SK-N-SH (cell line): ENCODE measurements around the gene MTUS2. TPM values are rescaled to one million over a fixed set of nuclear protein-coding genes. Genes with fewer than 3 reads are reported as not detected.

Experiments used
- CTCF ChIA-PET: fragments of 300-600, 350-600 bp; formaldehyde crosslinking; extraction: SDS; loops from one replicate; lab custom pipeline; 2021; lab: Yijun Ruan, JAX
- POLR2A ChIA-PET: fragments of 350-600 bp; sonication (Branson Sonifier 250); formaldehyde crosslinking; extraction: SDS; loops from one replicate; lab custom pipeline; 2020; ENCODE audit warnings: antibody characterized with exemption, inconsistent platforms; lab: Yijun Ruan, JAX
- DNase-seq: peaks from one replicate; pipeline ENCODE4 v3.0.0; 2012
- H2AFZ ChIP-seq: fragments of 200-600 bp; sonication (generic); 2 replicates; pipeline ENCODE4 v1.8.1; 2016; ENCODE audit warnings: antibody characterized with exemption, mild to moderate bottlenecking, low read depth
- H3F3A ChIP-seq: fragments of 200-600 bp; sonication (generic); replicated peaks from 2 replicates; pipeline ENCODE3; 2016; ENCODE audit warnings: antibody characterized with exemption, mild to moderate bottlenecking; ENCODE audit not compliant: insufficient read depth
- H3K27ac ChIP-seq, 2 experiments: fragments of 200-500 bp in 1 of 2; fragments of 200-600 bp in 1 of 2; sonication (Bioruptor generic) in 1 of 2; sonication (generic), shearing (Covaris generic) in 1 of 2; 2 replicates each; pipeline versions ENCODE4 v1.5.1 to v1.6.1; 2014 to 2016; ENCODE audit warnings: low read depth in 2 of 2, inconsistent platforms in 1 of 2, low read length in 1 of 2, mild to moderate bottlenecking in 1 of 2, mixed read lengths in 1 of 2
- H3K27me3 ChIP-seq: fragments of 200-600 bp; sonication (generic), shearing (Covaris generic); 2 replicates; pipeline ENCODE4 v1.6.1; 2016; ENCODE audit warnings: mixed run types; ENCODE audit not compliant: insufficient read depth
- H3K36me3 ChIP-seq, 2 experiments: fragments of 200-500 bp in 1 of 2; fragments of 200-600 bp in 1 of 2; sonication (Bioruptor generic) in 1 of 2; sonication (generic) in 1 of 2; replicated peaks in 1 of 2; 2 replicates each; pipeline versions ENCODE3 to v1.5.1; 2014 to 2016; ENCODE audit warnings: low read length in 1 of 2, mild to moderate bottlenecking in 1 of 2; ENCODE audit not compliant: insufficient read depth in 2 of 2, control insufficient read depth in 1 of 2
- H3K4me1 ChIP-seq, 2 experiments: fragments of 200-500 bp in 1 of 2; fragments of 200-600 bp in 1 of 2; sonication (Bioruptor generic) in 1 of 2; sonication (generic), shearing (Covaris generic) in 1 of 2; 2 replicates each; pipeline versions ENCODE4 v1.5.1 to v1.6.1; 2014 to 2016; ENCODE audit warnings: low read depth in 1 of 2, low read length in 1 of 2, mixed run types in 1 of 2; ENCODE audit not compliant: insufficient read depth in 2 of 2, control insufficient read depth in 1 of 2
- H3K4me2 ChIP-seq: fragments of 200-600 bp; sonication (generic), shearing (Covaris generic); 2 replicates; pipeline ENCODE4 v1.6.1; 2017; ENCODE audit warnings: mixed run types
- H3K4me3 ChIP-seq, 2 experiments: fragments of 200-500 bp in 1 of 2; fragments of 200-600 bp in 1 of 2; sonication (Bioruptor generic) in 1 of 2; sonication (generic), shearing (Covaris generic) in 1 of 2; 2 replicates each; pipeline versions ENCODE4 v1.5.1 to v1.8.1; 2014 to 2016; ENCODE audit warnings: low read depth in 2 of 2, inconsistent platforms in 1 of 2, low read length in 1 of 2, mild to moderate bottlenecking in 1 of 2, mixed read lengths in 1 of 2, moderate library complexity in 1 of 2
- H3K79me2 ChIP-seq: fragments of 200-600 bp; sonication (generic); 2 replicates; pipeline ENCODE4 v1.8.1; 2017; ENCODE audit warnings: mild to moderate bottlenecking; ENCODE audit not compliant: insufficient read depth
- H3K9ac ChIP-seq: fragments of 200-600 bp; sonication (generic); 2 replicates; pipeline ENCODE4 v1.6.1; 2017; ENCODE audit warnings: mixed run types
- H3K9me2 ChIP-seq: fragments of 200-600 bp; sonication (generic); 2 replicates; pipeline ENCODE4 v1.6.1; 2017; ENCODE audit warnings: mixed run types
- H3K9me3 ChIP-seq: fragments of 200-600 bp; sonication (generic); 2 replicates; pipeline ENCODE4 v1.6.1; 2017; ENCODE audit warnings: mixed run types, mild to moderate bottlenecking, moderate library complexity
- H4K20me1 ChIP-seq: fragments of 200-600 bp; sonication (generic); 2 replicates; pipeline ENCODE4 v1.6.1; 2017; ENCODE audit warnings: mild to moderate bottlenecking, mixed run types; ENCODE audit not compliant: insufficient read depth
- CHD2 ChIP-seq: fragments of 150-350 bp; IDR thresholded peaks from 2 replicates; pipeline ENCODE4 v1.6.1; 2018; ENCODE audit warnings: low read length; ENCODE audit not compliant: partially characterized antibody
- FOXM1 ChIP-seq: IDR thresholded peaks from 2 replicates; pipeline ENCODE4 v1.4.0; 2012; ENCODE audit warnings: low read depth, mild to moderate bottlenecking
- GABPA ChIP-seq: IDR thresholded peaks from 2 replicates; pipeline ENCODE4 v1.4.0; 2012; ENCODE audit warnings: low read depth, mild to moderate bottlenecking
- JUND ChIP-seq: IDR thresholded peaks from 2 replicates; pipeline ENCODE4 v1.4.0; 2012
- MEF2A ChIP-seq: IDR thresholded peaks from 2 replicates; pipeline ENCODE4 v1.4.0; 2012; ENCODE audit warnings: low read depth, borderline replicate concordance
- MXI1 ChIP-seq: IDR thresholded peaks from 2 replicates; pipeline ENCODE4 v1.6.1; 2012; ENCODE audit warnings: mild to moderate bottlenecking, low read depth, low read length, improper control_type of control experiment
- POLR2AphosphoS5 ChIP-seq: IDR thresholded peaks from 2 replicates; pipeline ENCODE4 v1.6.1; 2012; ENCODE audit warnings: low read depth, low read length
- RAD21 ChIP-seq: IDR thresholded peaks from 2 replicates; pipeline ENCODE4 v1.6.1; 2012; ENCODE audit warnings: mild to moderate bottlenecking, low read length
- RCOR1 ChIP-seq: fragments of 150-350 bp; IDR thresholded peaks from 2 replicates; pipeline ENCODE4 v1.6.1; 2017; ENCODE audit warnings: antibody characterized with exemption, low read length
- RXRA ChIP-seq: IDR thresholded peaks from 2 replicates; pipeline ENCODE4 v1.4.0; 2012; ENCODE audit warnings: low read depth, mild to moderate bottlenecking, borderline replicate concordance
- TAF1 ChIP-seq: IDR thresholded peaks from 2 replicates; pipeline ENCODE4 v1.6.1; 2012; ENCODE audit warnings: low read depth, mild to moderate bottlenecking, low read length, moderate library complexity, borderline replicate concordance
- TEAD4 ChIP-seq: IDR thresholded peaks from 2 replicates; pipeline ENCODE4 v1.4.0; 2012; ENCODE audit warnings: mild to moderate bottlenecking, borderline replicate concordance; ENCODE audit not compliant: insufficient read depth
- YY1 ChIP-seq: IDR thresholded peaks from 2 replicates; pipeline ENCODE4 v1.4.0; 2012; ENCODE audit warnings: low read depth, mild to moderate bottlenecking
- WGBS: methylation state at CpG from one replicate; pipeline ENCODE4 v1.1.6; 2017; ENCODE audit warnings: low lambda C conversion rate; 5-methylcytosine and 5-hydroxymethylcytosine counted together
- polyA plus RNA-seq, 3 experiments: library from polyadenylated mRNA; depleted of rRNA; stranded (reverse); fragments of >200 nt; gene quantifications; 2 replicates each; pipeline ENCODE4 v1.2.3, GENCODE V29; 2012
- TF ChIP-seq, protein P1 (sequence below): fragments of 150-350 bp; IDR thresholded peaks from 2 replicates; pipeline ENCODE4 v1.6.1; 2016; ENCODE audit warnings: mild to moderate bottlenecking, low read depth, low read length
- TF ChIP-seq, protein P2 (sequence below): IDR thresholded peaks from 2 replicates; pipeline ENCODE4 v1.6.1; 2012; ENCODE audit warnings: mild to moderate bottlenecking, low read depth, low read length, moderate library complexity
- TF ChIP-seq, protein P3 (sequence below): fragments of 150-350 bp; IDR thresholded peaks from 2 replicates; pipeline ENCODE4 v1.6.1; 2017; ENCODE audit warnings: antibody characterized with exemption, low read length, low read depth, borderline replicate concordance
- TF ChIP-seq, protein P4 (sequence below): IDR thresholded peaks from 2 replicates; pipeline ENCODE4 v1.4.0; 2012; ENCODE audit warnings: low read depth, borderline replicate concordance

MTUS2 gene
- polyA plus RNA-seq, 1 of the 3 experiments (the other 2 are of a cell fraction), result 1.7 TPM

DNA sequence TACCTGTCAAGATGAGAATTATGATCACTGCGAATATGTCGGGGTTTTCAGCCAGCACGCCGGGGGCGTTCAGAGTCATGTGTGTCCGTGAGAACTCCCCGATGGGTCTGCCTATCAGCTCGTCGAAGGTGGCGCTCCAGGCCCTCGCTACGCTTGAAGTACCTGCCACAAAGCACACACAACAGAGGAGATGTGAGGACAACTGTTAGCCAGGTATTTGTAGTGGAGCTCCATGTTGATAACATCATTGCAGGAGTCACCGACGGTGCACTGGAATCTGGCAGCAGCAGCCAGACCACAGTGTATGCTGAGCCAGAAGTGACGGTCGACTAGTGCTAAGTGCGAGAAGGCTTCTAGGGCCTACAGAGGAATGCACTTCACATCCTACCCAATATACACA is 712.7 kb downstream of the MTUS2 start:
- no peak overlapping the region for H2AFZ ChIP-seq
- no peak overlapping the region for H3K4me3 ChIP-seq
- H3K36me3 ChIP-seq, result peaks cover 50 to 69% of the 10 kb centered on the region in 2 experiments
- no peaks in the 10 kb centered on the region for H3K27me3 ChIP-seq
- ChIA-PET CTCF (interaction anchor here (2.4 kb wide), 1 partner anchor 25 kb away, joined by 12 read pairs; no protein-coding TSS in a partner anchor), POLR2A (no interaction called here)
- no peaks in the 10 kb centered on the region for H3K9me3 ChIP-seq
- peaks cover 13% of the 10 kb centered on the region; the same call in 1 of the 2 replicates for H4K20me1 ChIP-seq
- no peaks in the 10 kb centered on the region for H3K9me2 ChIP-seq
- no peak overlapping the region for H3K4me2 ChIP-seq
- H3K4me1 ChIP-seq, result peaks cover 0 to 8% of the 10 kb centered on the region in 2 experiments; a peak in 2 of 4 replicates
- no peaks in the 10 kb centered on the region for H3F3A ChIP-seq
- DNase-seq, result no peak
- peaks cover 30% of the 10 kb centered on the region; the same call in 1 of the 2 replicates for H3K79me2 ChIP-seq
- WGBS, result 97% methylated on average over 17 of the region's 17 CpGs
- H3K27ac ChIP-seq, result no peak overlapping the region; a peak in 1 of 4 replicates
- TF ChIP-seq CHD2 (no peak), JUND (no peak), POLR2AphosphoS5 (no peak), YY1 (no peak), RAD21 (no peak), RXRA (no peak), TAF1 (no peak)
- TF ChIP-seq, protein P1, sequence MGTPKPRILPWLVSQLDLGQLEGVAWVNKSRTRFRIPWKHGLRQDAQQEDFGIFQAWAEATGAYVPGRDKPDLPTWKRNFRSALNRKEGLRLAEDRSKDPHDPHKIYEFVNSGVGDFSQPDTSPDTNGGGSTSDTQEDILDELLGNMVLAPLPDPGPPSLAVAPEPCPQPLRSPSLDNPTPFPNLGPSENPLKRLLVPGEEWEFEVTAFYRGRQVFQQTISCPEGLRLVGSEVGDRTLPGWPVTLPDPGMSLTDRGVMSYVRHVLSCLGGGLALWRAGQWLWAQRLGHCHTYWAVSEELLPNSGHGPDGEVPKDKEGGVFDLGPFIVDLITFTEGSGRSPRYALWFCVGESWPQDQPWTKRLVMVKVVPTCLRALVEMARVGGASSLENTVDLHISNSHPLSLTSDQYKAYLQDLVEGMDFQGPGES, result no peak
- TF ChIP-seq, protein P2, sequence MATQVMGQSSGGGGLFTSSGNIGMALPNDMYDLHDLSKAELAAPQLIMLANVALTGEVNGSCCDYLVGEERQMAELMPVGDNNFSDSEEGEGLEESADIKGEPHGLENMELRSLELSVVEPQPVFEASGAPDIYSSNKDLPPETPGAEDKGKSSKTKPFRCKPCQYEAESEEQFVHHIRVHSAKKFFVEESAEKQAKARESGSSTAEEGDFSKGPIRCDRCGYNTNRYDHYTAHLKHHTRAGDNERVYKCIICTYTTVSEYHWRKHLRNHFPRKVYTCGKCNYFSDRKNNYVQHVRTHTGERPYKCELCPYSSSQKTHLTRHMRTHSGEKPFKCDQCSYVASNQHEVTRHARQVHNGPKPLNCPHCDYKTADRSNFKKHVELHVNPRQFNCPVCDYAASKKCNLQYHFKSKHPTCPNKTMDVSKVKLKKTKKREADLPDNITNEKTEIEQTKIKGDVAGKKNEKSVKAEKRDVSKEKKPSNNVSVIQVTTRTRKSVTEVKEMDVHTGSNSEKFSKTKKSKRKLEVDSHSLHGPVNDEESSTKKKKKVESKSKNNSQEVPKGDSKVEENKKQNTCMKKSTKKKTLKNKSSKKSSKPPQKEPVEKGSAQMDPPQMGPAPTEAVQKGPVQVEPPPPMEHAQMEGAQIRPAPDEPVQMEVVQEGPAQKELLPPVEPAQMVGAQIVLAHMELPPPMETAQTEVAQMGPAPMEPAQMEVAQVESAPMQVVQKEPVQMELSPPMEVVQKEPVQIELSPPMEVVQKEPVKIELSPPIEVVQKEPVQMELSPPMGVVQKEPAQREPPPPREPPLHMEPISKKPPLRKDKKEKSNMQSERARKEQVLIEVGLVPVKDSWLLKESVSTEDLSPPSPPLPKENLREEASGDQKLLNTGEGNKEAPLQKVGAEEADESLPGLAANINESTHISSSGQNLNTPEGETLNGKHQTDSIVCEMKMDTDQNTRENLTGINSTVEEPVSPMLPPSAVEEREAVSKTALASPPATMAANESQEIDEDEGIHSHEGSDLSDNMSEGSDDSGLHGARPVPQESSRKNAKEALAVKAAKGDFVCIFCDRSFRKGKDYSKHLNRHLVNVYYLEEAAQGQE, result no peak
- no peak overlapping the region for H3K9ac ChIP-seq

DNA sequence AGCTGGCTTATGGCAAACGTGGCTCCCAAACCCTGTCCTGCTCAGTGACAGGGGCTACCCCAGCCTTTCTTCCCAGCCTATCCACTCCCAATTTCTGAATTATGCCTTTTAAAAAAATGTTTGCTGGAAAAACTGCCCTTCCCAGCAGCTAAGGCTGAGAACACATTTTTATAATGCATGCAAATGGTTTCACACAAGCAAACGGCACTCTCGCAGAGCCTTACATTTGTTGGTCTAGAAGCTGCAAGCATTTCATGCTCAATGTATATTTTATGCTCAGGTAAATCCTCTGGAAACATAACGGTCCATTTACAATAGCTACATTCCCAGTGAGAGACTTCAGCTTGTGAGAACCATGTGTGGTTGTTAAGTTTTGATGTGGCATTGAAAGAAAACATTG is 713.9 kb downstream of the MTUS2 start:
- Histone ChIP-seq H3K9me3 (no peaks in the 10 kb centered on the region), H3K9me2 (no peaks in the 10 kb centered on the region), H3K4me2 (no peak overlapping the region), H3K27ac (no peak overlapping the region), H3F3A (no peaks in the 10 kb centered on the region), H3K79me2 (peaks cover 31% of the 10 kb centered on the region; the same call in 1 of the 2 replicates), H3K9ac (no peak overlapping the region), H3K27me3 (no peaks in the 10 kb centered on the region), H2AFZ (no peak overlapping the region), H3K4me1 (peaks cover 0 to 14% of the 10 kb centered on the region in 2 experiments; a peak in 2 of 4 replicates), H3K4me3 (no peak overlapping the region), H3K36me3 (peaks cover 40 to 56% of the 10 kb centered on the region in 2 experiments), H4K20me1 (peaks cover 18% of the 10 kb centered on the region; the same call in 1 of the 2 replicates)
- DNase-seq, result no peak
- POLR2A ChIA-PET, result no interaction called here
- CTCF ChIA-PET, result interaction anchor here (0.8 to 1.1 kb wide), 2 partner anchors 26 to 62 kb away, joined by 3 read pairs; no protein-coding TSS in a partner anchor
- 93% methylated on average over 4 of the region's 4 CpGs for WGBS
- TF ChIP-seq POLR2AphosphoS5 (no peak), MEF2A (no peak), RCOR1 (no peak), TEAD4 (no peak), FOXM1 (no peak), MXI1 (no peak), TAF1 (no peak), GABPA (no peak), RXRA (no peak)
- TF ChIP-seq, protein P3, sequence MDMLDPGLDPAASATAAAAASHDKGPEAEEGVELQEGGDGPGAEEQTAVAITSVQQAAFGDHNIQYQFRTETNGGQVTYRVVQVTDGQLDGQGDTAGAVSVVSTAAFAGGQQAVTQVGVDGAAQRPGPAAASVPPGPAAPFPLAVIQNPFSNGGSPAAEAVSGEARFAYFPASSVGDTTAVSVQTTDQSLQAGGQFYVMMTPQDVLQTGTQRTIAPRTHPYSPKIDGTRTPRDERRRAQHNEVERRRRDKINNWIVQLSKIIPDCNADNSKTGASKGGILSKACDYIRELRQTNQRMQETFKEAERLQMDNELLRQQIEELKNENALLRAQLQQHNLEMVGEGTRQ, result no peak
- TF ChIP-seq, protein P4, sequence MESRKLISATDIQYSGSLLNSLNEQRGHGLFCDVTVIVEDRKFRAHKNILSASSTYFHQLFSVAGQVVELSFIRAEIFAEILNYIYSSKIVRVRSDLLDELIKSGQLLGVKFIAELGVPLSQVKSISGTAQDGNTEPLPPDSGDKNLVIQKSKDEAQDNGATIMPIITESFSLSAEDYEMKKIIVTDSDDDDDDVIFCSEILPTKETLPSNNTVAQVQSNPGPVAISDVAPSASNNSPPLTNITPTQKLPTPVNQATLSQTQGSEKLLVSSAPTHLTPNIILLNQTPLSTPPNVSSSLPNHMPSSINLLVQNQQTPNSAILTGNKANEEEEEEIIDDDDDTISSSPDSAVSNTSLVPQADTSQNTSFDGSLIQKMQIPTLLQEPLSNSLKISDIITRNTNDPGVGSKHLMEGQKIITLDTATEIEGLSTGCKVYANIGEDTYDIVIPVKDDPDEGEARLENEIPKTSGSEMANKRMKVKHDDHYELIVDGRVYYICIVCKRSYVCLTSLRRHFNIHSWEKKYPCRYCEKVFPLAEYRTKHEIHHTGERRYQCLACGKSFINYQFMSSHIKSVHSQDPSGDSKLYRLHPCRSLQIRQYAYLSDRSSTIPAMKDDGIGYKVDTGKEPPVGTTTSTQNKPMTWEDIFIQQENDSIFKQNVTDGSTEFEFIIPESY, result no peak
